HEK293 (cell line): Measurements from ENCODE around the gene NUP107.

Experiments
- CTCF ChIA-PET: fragments of 350-600 bp; formaldehyde crosslinking; extraction: SDS; loops from one replicate; lab custom pipeline; 2021; ENCODE audit warnings: antibody characterized with exemption; lab: Yijun Ruan, JAX
- POLR2A ChIA-PET: fragments of 300-600 bp; formaldehyde crosslinking; extraction: SDS; loops from one replicate; lab custom pipeline; 2020; ENCODE audit warnings: antibody characterized with exemption, inconsistent platforms; lab: Yijun Ruan, JAX
- H3K27ac ChIP-seq: fragments of 200-500 bp; sonication (Bioruptor generic); 2 replicates; pipeline ENCODE4 v1.5.1; 2014; ENCODE audit warnings: low read depth, low read length, control low read depth, inconsistent platforms; ENCODE audit errors: extremely low read depth
- H3K36me3 ChIP-seq, 2 experiments: fragments of 200-500 bp in 1 of 2; sonication (Bioruptor generic) in 1 of 2; 1 replicate in 1 of 2; 2 replicates in 1 of 2; pipeline ENCODE4 v1.5.1; 2014 to 2017; ENCODE audit warnings: inconsistent platforms in 2 of 2, low read length in 2 of 2; ENCODE audit not compliant: control insufficient read depth in 2 of 2, insufficient read depth in 1 of 2
- H3K4me1 ChIP-seq: fragments of 200-500 bp; sonication (Bioruptor generic); 2 replicates; pipeline ENCODE4 v1.5.1; 2014; ENCODE audit warnings: mild to moderate bottlenecking, low read length, inconsistent platforms; ENCODE audit not compliant: control insufficient read depth, insufficient read depth
- H3K4me3 ChIP-seq: 2 replicates; pipeline ENCODE4 v1.5.1; 2011; ENCODE audit warnings: low read depth, mild to moderate bottlenecking, control low read depth, low read length, moderate library complexity
- H3K9me3 ChIP-seq: fragments of 200-500 bp; sonication (Bioruptor generic); 2 replicates; pipeline ENCODE4 v1.5.1; 2014; ENCODE audit warnings: low read depth, low read length, inconsistent platforms; ENCODE audit not compliant: control insufficient read depth, insufficient read depth
- GLIS1 ChIP-seq: fragments of 450-650 bp; formaldehyde crosslinking; IDR thresholded peaks from 2 replicates; pipeline ENCODE4 v1.5.1; 2016; ENCODE audit warnings: missing biosample characterization, missing genetic modification characterization
- KLF17 ChIP-seq: fragments of 450-650 bp; formaldehyde crosslinking; IDR thresholded peaks from 2 replicates; pipeline ENCODE4 v1.5.1; 2016; ENCODE audit warnings: missing biosample characterization, missing genetic modification characterization
- PBX3 ChIP-seq: sonication (generic); formaldehyde crosslinking; IDR thresholded peaks from 2 replicates; pipeline ENCODE4 v1.8.1; 2022; ENCODE audit warnings: mild to moderate bottlenecking, moderate library complexity, missing genetic modification reagents
- REPIN1 ChIP-seq: fragments of 450-650 bp; formaldehyde crosslinking; IDR thresholded peaks from 2 replicates; pipeline ENCODE4 v1.5.1; 2017; ENCODE audit warnings: missing biosample characterization, missing genetic modification characterization, low read depth
- REST ChIP-seq: fragments of 450-650 bp; formaldehyde crosslinking; IDR thresholded peaks from 2 replicates; pipeline ENCODE4 v1.5.1; 2016; ENCODE audit warnings: missing biosample characterization, missing genetic modification characterization
- SCRT1 ChIP-seq: fragments of 450-650 bp; formaldehyde crosslinking; IDR thresholded peaks from 2 replicates; pipeline ENCODE4 v1.5.1; 2016; ENCODE audit warnings: missing biosample characterization, missing genetic modification characterization, borderline replicate concordance
- SETDB1 ChIP-seq: IDR thresholded peaks from one replicate; pipeline ENCODE4 v1.6.1; 2017; ENCODE audit warnings: mild to moderate bottlenecking, low read length, moderate library complexity, mixed read lengths; ENCODE audit not compliant: insufficient read length
- SP7 ChIP-seq: fragments of 450-650 bp; formaldehyde crosslinking; IDR thresholded peaks from 2 replicates; pipeline ENCODE4 v1.5.1; 2016; ENCODE audit warnings: missing biosample characterization, missing genetic modification characterization
- ZBTB26 ChIP-seq: fragments of 450-650 bp; formaldehyde crosslinking; optimal IDR thresholded peaks from 2 replicates; pipeline ENCODE3; 2016; ENCODE audit warnings: missing biosample characterization, mild to moderate bottlenecking, missing genetic modification characterization
- ZFHX2 ChIP-seq: fragments of 450-650 bp; formaldehyde crosslinking; conservative IDR thresholded peaks from 2 replicates; pipeline ENCODE4 v1.5.1; 2016; ENCODE audit warnings: missing biosample characterization, missing genetic modification characterization
- ZNF112 ChIP-seq: fragments of 450-650 bp; formaldehyde crosslinking; IDR thresholded peaks from 2 replicates; pipeline ENCODE4 v1.5.0; 2017; ENCODE audit warnings: missing biosample characterization, missing genetic modification characterization
- ZNF16 ChIP-seq: fragments of 450-650 bp; formaldehyde crosslinking; IDR thresholded peaks from 2 replicates; pipeline ENCODE4 v1.5.1; 2016; ENCODE audit warnings: low read depth, missing biosample characterization, missing genetic modification characterization
- ZNF175 ChIP-seq: fragments of 450-650 bp; formaldehyde crosslinking; IDR thresholded peaks from 2 replicates; pipeline ENCODE4 v1.5.1; 2016; ENCODE audit warnings: missing biosample characterization, missing genetic modification characterization
- ZNF184 ChIP-seq: fragments of 450-650 bp; IDR thresholded peaks from 2 replicates; pipeline ENCODE4 v1.5.1; 2018; ENCODE audit warnings: missing biosample characterization, mild to moderate bottlenecking, missing genetic modification characterization
- ZNF324 ChIP-seq: fragments of 450-650 bp; formaldehyde crosslinking; IDR thresholded peaks from 2 replicates; pipeline ENCODE4 v1.5.1; 2016; ENCODE audit warnings: missing biosample characterization, missing genetic modification characterization
- ZNF416 ChIP-seq: fragments of 450-650 bp; formaldehyde crosslinking; IDR thresholded peaks from 2 replicates; pipeline ENCODE4 v1.5.1; 2016; ENCODE audit warnings: missing biosample characterization, missing genetic modification characterization
- ZNF433 ChIP-seq: fragments of 450-650 bp; formaldehyde crosslinking; IDR thresholded peaks from 2 replicates; pipeline ENCODE4 v1.5.1; 2016; ENCODE audit warnings: missing biosample characterization, missing genetic modification characterization, low read depth
- ZNF621 ChIP-seq: fragments of 450-650 bp; formaldehyde crosslinking; IDR thresholded peaks from 2 replicates; pipeline ENCODE4 v1.5.1; 2017; ENCODE audit warnings: missing biosample characterization, missing genetic modification characterization
- ZNF623 ChIP-seq: fragments of 450-650 bp; formaldehyde crosslinking; IDR thresholded peaks from 2 replicates; pipeline ENCODE4 v1.5.1; 2016; ENCODE audit warnings: missing biosample characterization, missing genetic modification characterization
- ZNF626 ChIP-seq: fragments of 450-650 bp; sonication (Bioruptor Pico); formaldehyde crosslinking; IDR thresholded peaks from 2 replicates; pipeline ENCODE4 v1.5.1; 2018; ENCODE audit warnings: missing biosample characterization, missing genetic modification characterization, inconsistent platforms
- ZNF639 ChIP-seq: fragments of 450-650 bp; formaldehyde crosslinking; IDR thresholded peaks from 2 replicates; pipeline ENCODE4 v1.5.1; 2016; ENCODE audit warnings: missing biosample characterization, missing genetic modification characterization
- ZNF785 ChIP-seq: fragments of 450-650 bp; formaldehyde crosslinking; IDR thresholded peaks from 2 replicates; pipeline ENCODE4 v1.5.1; 2016; ENCODE audit warnings: missing biosample characterization, missing genetic modification characterization
- ZNF830 ChIP-seq: fragments of 450-650 bp; IDR thresholded peaks from 2 replicates; pipeline ENCODE4 v1.5.0; 2018; ENCODE audit warnings: missing biosample characterization, missing genetic modification characterization, low read depth, mild to moderate bottlenecking, moderate library complexity

Gene NUP107

GRCh38 chr12:68772714-68773113 is 85.9 kb downstream of the NUP107 start (continued):
- TF ChIP-seq ZNF830 (no peak), SCRT1 (tag by site-specific recombination) (no peak), ZNF324 (no peak)

GRCh38 chr12:68773582-68773981 is 86.8 kb downstream of the NUP107 start:
- Histone ChIP-seq H3K4me3 (no peak overlapping the region), H3K4me1 (no peaks in the 10 kb centered on the region), H3K27ac (no peak overlapping the region), H3K9me3 (no peaks in the 10 kb centered on the region), H3K36me3 (no peaks in the 10 kb centered on the region)
- ChIA-PET CTCF (no interaction called here), POLR2A (no interaction called here)
- no peak for TF ChIP-seq ZNF785 (tag by site-specific recombination)
- TF ChIP-seq ZNF639 (tag by site-specific recombination), result no peak
- TF ChIP-seq ZNF175 (tag by site-specific recombination), result no peak
- TF ChIP-seq PBX3 (CRISPR knock-in tag), result no peak
- TF ChIP-seq ZNF433 (tag by site-specific recombination), result no peak
- no peak for TF ChIP-seq KLF17 (tag by site-specific recombination)
- no peak for TF ChIP-seq ZNF623 (tag by site-specific recombination)
- TF ChIP-seq ZNF416 (tag by site-specific recombination), result no peak
- no peak for TF ChIP-seq ZFHX2 (tag by site-specific recombination)
- no peak for TF ChIP-seq ZNF626 (tag by site-specific recombination)
- TF ChIP-seq ZBTB26 (tag by site-specific recombination), result no peak
- TF ChIP-seq ZNF621 (tag by site-specific recombination), result no peak
- no peak for TF ChIP-seq SP7 (tag by site-specific recombination)
- TF ChIP-seq SETDB1, result no peak
- no peak for TF ChIP-seq REPIN1 (tag by site-specific recombination)
- TF ChIP-seq ZNF112, result no peak
- no peak for TF ChIP-seq ZNF184 (tag by site-specific recombination)
- no peak for TF ChIP-seq GLIS1 (tag by site-specific recombination)
- TF ChIP-seq ZNF16, result no peak
- no peak for TF ChIP-seq REST (tag by site-specific recombination)
